H1 (cell line): ENCODE data around the gene NRXN3. TPM values are rescaled to one million over a fixed set of nuclear protein-coding genes. Genes with fewer than 3 reads are reported as not detected.

Source experiments
- CTCF ChIA-PET: fragments of 300-600 bp; sonication (Branson Sonifier 250); formaldehyde crosslinking; loops from one replicate; lab custom pipeline; 2021; ENCODE audit not compliant: partially characterized antibody; lab: Charles Lee
- POLR2A ChIA-PET: fragments of 300-600 bp; sonication (Branson Sonifier 250); formaldehyde crosslinking; loops from one replicate; lab custom pipeline; 2021; ENCODE audit warnings: inconsistent platforms; ENCODE audit not compliant: partially characterized antibody; lab: Charles Lee
- DNase-seq, 2 experiments: peaks; one replicate each; pipeline versions ENCODE4 v3.0.0 to v3.0.0-alpha.2; 2010 to 2022; ENCODE audit warnings: low spot score in 2 of 2, low read depth in 1 of 2, mixed read lengths in 1 of 2
- FAIRE-seq: peaks from 2 replicates; lab custom pipeline; 2011; peaks lifted over from hg19 to GRCh38; lab: Jason Lieb, UNC
- H2AFZ ChIP-seq: 2 replicates; pipeline ENCODE4 v1.8.1; 2012; ENCODE audit warnings: low read length, inconsistent platforms
- H2AK5ac ChIP-seq: 2 replicates; pipeline ENCODE4 v1.6.1; 2013; ENCODE audit warnings: low read depth, low read length
- H2BK120ac ChIP-seq: replicated peaks from 2 replicates; pipeline ENCODE3; 2013; ENCODE audit warnings: low read depth, low read length, inconsistent platforms
- H2BK12ac ChIP-seq: 2 replicates; pipeline ENCODE4 v1.6.1; 2013; ENCODE audit warnings: low read depth, low read length
- H2BK15ac ChIP-seq: 2 replicates; pipeline ENCODE4 v1.6.1; 2013; ENCODE audit warnings: low read length
- H2BK20ac ChIP-seq: 2 replicates; pipeline ENCODE4 v1.6.1; 2013; ENCODE audit warnings: low read length
- H2BK5ac ChIP-seq: 2 replicates; pipeline ENCODE4 v1.6.1; 2013; ENCODE audit warnings: low read depth, low read length
- H3K14ac ChIP-seq: 2 replicates; pipeline ENCODE4 v1.6.1; 2013; ENCODE audit warnings: inconsistent platforms; ENCODE audit not compliant: insufficient read length
- H3K18ac ChIP-seq: 2 replicates; pipeline ENCODE4 v1.6.1; 2013; ENCODE audit warnings: low read length; ENCODE audit errors: extremely low read depth
- H3K23ac ChIP-seq: 2 replicates; pipeline ENCODE4 v1.6.1; 2013; ENCODE audit warnings: inconsistent platforms; ENCODE audit not compliant: insufficient read length
- H3K23me2 ChIP-seq: 2 replicates; pipeline ENCODE4 v1.6.1; 2013; ENCODE audit warnings: low read depth, low read length
- H3K27ac ChIP-seq: 2 replicates; pipeline ENCODE4 v1.6.1; 2011; ENCODE audit warnings: low read depth, low read length, inconsistent platforms
- H3K27me3 ChIP-seq, 4 experiments: replicated peaks in 1 of 4; 1 replicate in 1 of 4; 2 replicates in 3 of 4; pipeline versions ENCODE4 v1.6.1 to v1.8.1; 2011 to 2013; ENCODE audit warnings: low read length in 3 of 4, mild to moderate bottlenecking in 3 of 4, inconsistent platforms in 2 of 4, mixed read lengths in 2 of 4, moderate library complexity in 1 of 4; ENCODE audit not compliant: control insufficient read depth in 3 of 4, insufficient read depth in 3 of 4; ENCODE audit errors: extremely low read depth in 1 of 4
- H3K36me3 ChIP-seq, 4 experiments: 2 replicates each; pipeline versions ENCODE4 v1.6.1 to v1.8.1; 2011 to 2013; ENCODE audit warnings: mild to moderate bottlenecking in 4 of 4, low read length in 3 of 4, moderate library complexity in 2 of 4, control low read depth in 1 of 4, inconsistent platforms in 1 of 4; ENCODE audit not compliant: insufficient read depth in 4 of 4, control insufficient read depth in 2 of 4
- H3K4ac ChIP-seq: replicated peaks from 2 replicates; pipeline ENCODE3; 2013; ENCODE audit warnings: low read length, low read depth, mixed read lengths, inconsistent platforms; ENCODE audit not compliant: insufficient read length
- H3K4me1 ChIP-seq, 4 experiments: replicated peaks in 1 of 4; 1 replicate in 1 of 4; 2 replicates in 3 of 4; pipeline versions ENCODE4 v1.6.1 to v1.8.1; 2011 to 2013; ENCODE audit warnings: low read length in 3 of 4, inconsistent platforms in 2 of 4, mixed read lengths in 1 of 4; ENCODE audit not compliant: insufficient read depth in 4 of 4, control insufficient read depth in 3 of 4
- H3K4me2 ChIP-seq, 2 experiments: 2 replicates each; pipeline versions ENCODE4 v1.6.1 to v1.8.1; 2011 to 2013; ENCODE audit warnings: low read depth in 2 of 2, low read length in 2 of 2, control low read depth in 1 of 2, inconsistent platforms in 1 of 2, mild to moderate bottlenecking in 1 of 2; ENCODE audit not compliant: insufficient read depth in 1 of 2
- H3K4me3 ChIP-seq, 4 experiments: fragments of 200-600, 300-600 bp in 1 of 4; sonication (generic), shearing (Covaris generic), sonication (Bioruptor Twin) in 1 of 4; 2 replicates each; pipeline versions ENCODE4 v1.5.1 to v1.8.1; 2011 to 2016; ENCODE audit warnings: low read length in 4 of 4, low read depth in 3 of 4, control low read depth in 2 of 4, inconsistent platforms in 2 of 4, mild to moderate bottlenecking in 2 of 4, mixed read lengths in 1 of 4, moderate library complexity in 1 of 4; ENCODE audit not compliant: insufficient read depth in 2 of 4; ENCODE audit errors: extremely low read depth in 1 of 4
- H3K56ac ChIP-seq: replicated peaks from 2 replicates; pipeline ENCODE3; 2013; ENCODE audit warnings: low read depth, mild to moderate bottlenecking, mixed read lengths, low read length, inconsistent platforms; ENCODE audit not compliant: insufficient read length
- H3K79me1 ChIP-seq: 2 replicates; pipeline ENCODE4 v1.6.1; 2013; ENCODE audit warnings: low read depth, low read length, control low read depth
- H3K79me2 ChIP-seq, 2 experiments: 2 replicates each; pipeline versions ENCODE4 v1.6.1 to v1.8.1; 2012 to 2013; ENCODE audit warnings: low read length in 2 of 2, mild to moderate bottlenecking in 2 of 2, inconsistent platforms in 1 of 2; ENCODE audit not compliant: insufficient read depth in 2 of 2, control insufficient read depth in 1 of 2
- H3K9ac ChIP-seq, 4 experiments: replicated peaks in 1 of 4; 1 replicate in 1 of 4; 2 replicates in 3 of 4; pipeline versions ENCODE4 v1.6.1 to v1.8.1; 2011 to 2013; ENCODE audit warnings: low read depth in 3 of 4, low read length in 3 of 4, control low read depth in 2 of 4, mild to moderate bottlenecking in 2 of 4, moderate library complexity in 2 of 4, inconsistent platforms in 1 of 4; ENCODE audit errors: extremely low read depth in 1 of 4
- H3K9me3 ChIP-seq, 2 experiments: 2 replicates each; pipeline versions ENCODE4 v1.6.1 to v1.8.1; 2012 to 2013; ENCODE audit warnings: mild to moderate bottlenecking in 2 of 2, moderate library complexity in 2 of 2, control low read depth in 1 of 2, inconsistent platforms in 1 of 2, low read depth in 1 of 2, low read length in 1 of 2, mixed read lengths in 1 of 2; ENCODE audit not compliant: insufficient read depth in 2 of 2
- H4K20me1 ChIP-seq, 2 experiments: replicated peaks in 1 of 2; 2 replicates each; pipeline versions ENCODE3 to v1.8.1; 2011 to 2013; ENCODE audit warnings: inconsistent platforms in 2 of 2, low read length in 2 of 2, mild to moderate bottlenecking in 1 of 2; ENCODE audit not compliant: insufficient read depth in 2 of 2, control insufficient read depth in 1 of 2
- H4K5ac ChIP-seq: 2 replicates; pipeline ENCODE4 v1.6.1; 2013; ENCODE audit warnings: low read length, low read depth, mixed read lengths, inconsistent platforms; ENCODE audit not compliant: insufficient read length
- H4K8ac ChIP-seq: 2 replicates; pipeline ENCODE4 v1.8.0; 2013; ENCODE audit warnings: mild to moderate bottlenecking, moderate library complexity, low read length, inconsistent platforms; ENCODE audit not compliant: insufficient read depth; ENCODE audit errors: extremely low read depth
- H4K91ac ChIP-seq: replicated peaks from 2 replicates; pipeline ENCODE3; 2013; ENCODE audit warnings: low read length, mixed read lengths, inconsistent platforms; ENCODE audit not compliant: insufficient read length
- RAD21 ChIP-seq, 2 experiments: IDR thresholded peaks in 1 of 2; conservative IDR thresholded peaks in 1 of 2; 2 replicates each; pipeline ENCODE4 v1.6.1; 2011; ENCODE audit warnings: low read depth in 2 of 2, low read length in 2 of 2, improper control_type of control experiment in 1 of 2, inconsistent platforms in 1 of 2, mild to moderate bottlenecking in 1 of 2, moderate library complexity in 1 of 2
- SIX5 ChIP-seq: IDR thresholded peaks from 2 replicates; pipeline ENCODE4 v1.6.1; 2011; ENCODE audit warnings: mild to moderate bottlenecking, low read depth, low read length
- WGBS, 2 experiments: shearing (Covaris generic) in 1 of 2; methylation state at CpG; one replicate each; pipeline versions ENCODE4 v1.1.6 to v1.1.7; 2013 to 2015; ENCODE audit warnings: low lambda C conversion rate in 2 of 2, mixed read lengths in 2 of 2, inconsistent platforms in 1 of 2, low coverage in 1 of 2, missing lambda C conversion rate in 1 of 2; ENCODE audit not compliant: insufficient replicate concordance in 2 of 2, insufficient coverage in 1 of 2, insufficient read length in 1 of 2; ENCODE audit errors: extremely low coverage in 1 of 2, missing lambda C conversion rate in 1 of 2; 5-methylcytosine and 5-hydroxymethylcytosine counted together
- polyA plus RNA-seq, 7 experiments: library from polyadenylated mRNA; depleted of rRNA in 3 of 7; stranded (reverse) in 5 of 7; unstranded in 2 of 7; fragments of >200 nt in 5 of 7; fragments of 200-250 nt in 2 of 7; gene quantifications; 1 replicate in 5 of 7; 2 replicates in 1 of 7; 4 replicates in 1 of 7; pipeline versions ENCODE4 v1.2.1 to v1.2.3, GENCODE V29; 2011 to 2013; ENCODE audit warnings: missing spikeins in 2 of 7, mixed read lengths in 2 of 7
- total RNA-seq: library from RNA; stranded (reverse); fragmentation: NEBNext Ultra II Directional; extraction: Animal tissue kit (Norgen Biotek cat#: 25700); gene quantifications from 2 replicates; pipeline ENCODE4 v1.2.1, GENCODE V29; 2021
- TF ChIP-seq, protein P1 (sequence below), 3 experiments: IDR thresholded peaks; 1 replicate in 2 of 3; 2 replicates in 1 of 3; pipeline versions ENCODE4 v1.5.1 to v1.6.1; 2011; ENCODE audit warnings: low read length in 3 of 3, mild to moderate bottlenecking in 3 of 3, inconsistent platforms in 2 of 3, low read depth in 1 of 3, moderate library complexity in 1 of 3; ENCODE audit not compliant: insufficient read depth in 1 of 3; ENCODE audit errors: control extremely low read depth in 1 of 3

Gene NRXN3
- total and polyA plus RNA-seq, 2 of the 8 experiments (the other 6 are each of a cell fraction or from before 2014, with no cell fraction given): 2.6 to 4.1 TPM

DNA sequence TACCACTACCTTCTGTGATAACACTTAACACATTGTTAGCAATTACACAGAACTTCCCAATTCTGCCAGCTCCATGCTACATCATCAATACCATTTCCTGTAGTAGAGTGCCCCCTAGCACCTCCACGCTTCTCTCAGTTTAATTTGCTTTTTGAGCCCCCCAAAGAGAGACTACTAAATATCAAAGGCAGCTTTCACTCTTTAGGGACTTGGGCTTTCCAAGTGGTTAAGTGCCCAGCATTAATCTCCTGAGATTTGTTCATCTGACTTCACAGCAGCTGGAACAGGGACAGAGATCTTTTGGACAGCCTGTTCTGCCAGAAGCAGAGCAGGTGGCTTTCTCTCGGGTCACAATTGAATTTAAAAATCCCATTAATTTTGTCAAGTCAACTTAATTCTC is 1086.2 kb downstream of the NRXN3 start:
- Histone ChIP-seq H2BK20ac (no peak overlapping the region), H2AK5ac (no peak overlapping the region), H3K18ac (no peak overlapping the region), H3K9ac (no peak overlapping the region), H4K8ac (no peak overlapping the region), H2AFZ (no peak overlapping the region), H3K23me2 (peaks cover 2% of the 10 kb centered on the region; the same call in 1 of the 2 replicates), H2BK15ac (no peak overlapping the region), H2BK120ac (no peak overlapping the region), H3K4ac (no peak overlapping the region), H2BK12ac (no peak overlapping the region), H3K23ac (no peak overlapping the region), H4K20me1 (no peaks in the 10 kb centered on the region), H3K27me3 (no peaks in the 10 kb centered on the region), H3K9me3 (no peaks in the 10 kb centered on the region), H4K5ac (no peak overlapping the region), H4K91ac (no peak overlapping the region), H3K56ac (no peak overlapping the region), H3K79me1 (no peaks in the 10 kb centered on the region), H3K4me2 (no peak overlapping the region), H3K27ac (no peak overlapping the region), H3K4me3 (no peak overlapping the region), H2BK5ac (no peak overlapping the region), H3K79me2 (no peaks in the 10 kb centered on the region), H3K14ac (no peak overlapping the region), H3K4me1 (0 out of 7 replicates have a peak, but pooled peaks cover 0 to 2% (median 0%) of the 10 kb centered on the region in 4 experiments), H3K36me3 (no peaks in the 10 kb centered on the region)
- 94% methylated on average over 2 of the region's 2 CpGs; no CpG with 5 or more reads in 1 of the 2 experiments for WGBS, 2 experiments
- ChIA-PET POLR2A (no interaction called here), CTCF (interaction anchor here (1.0 to 1.7 kb wide), 4 partner anchors 9 to 295 kb away, joined by 3 to 8 read pairs (median 3); no protein-coding TSS in a partner anchor)
- DNase-seq (no peak), FAIRE-seq (no peak)
- no peak for TF ChIP-seq SIX5
- TF ChIP-seq RAD21 (IDR thresholded peaks at IDR 0.05 in 1 of 2, conservative IDR thresholded peaks at IDR 0.05 in 1 of 2; ENCODE audit: low read depth in 2 of 2, low read length in 2 of 2): peak; percentile 58 to 70
- TF ChIP-seq, protein P1, sequence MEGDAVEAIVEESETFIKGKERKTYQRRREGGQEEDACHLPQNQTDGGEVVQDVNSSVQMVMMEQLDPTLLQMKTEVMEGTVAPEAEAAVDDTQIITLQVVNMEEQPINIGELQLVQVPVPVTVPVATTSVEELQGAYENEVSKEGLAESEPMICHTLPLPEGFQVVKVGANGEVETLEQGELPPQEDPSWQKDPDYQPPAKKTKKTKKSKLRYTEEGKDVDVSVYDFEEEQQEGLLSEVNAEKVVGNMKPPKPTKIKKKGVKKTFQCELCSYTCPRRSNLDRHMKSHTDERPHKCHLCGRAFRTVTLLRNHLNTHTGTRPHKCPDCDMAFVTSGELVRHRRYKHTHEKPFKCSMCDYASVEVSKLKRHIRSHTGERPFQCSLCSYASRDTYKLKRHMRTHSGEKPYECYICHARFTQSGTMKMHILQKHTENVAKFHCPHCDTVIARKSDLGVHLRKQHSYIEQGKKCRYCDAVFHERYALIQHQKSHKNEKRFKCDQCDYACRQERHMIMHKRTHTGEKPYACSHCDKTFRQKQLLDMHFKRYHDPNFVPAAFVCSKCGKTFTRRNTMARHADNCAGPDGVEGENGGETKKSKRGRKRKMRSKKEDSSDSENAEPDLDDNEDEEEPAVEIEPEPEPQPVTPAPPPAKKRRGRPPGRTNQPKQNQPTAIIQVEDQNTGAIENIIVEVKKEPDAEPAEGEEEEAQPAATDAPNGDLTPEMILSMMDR (IDR thresholded peaks at IDR 0.05; ENCODE audit: control extremely low read depth in 1 of 3, insufficient read depth in 1 of 3, low read depth in 1 of 3, low read length in 3 of 3): peak in 2 of 3 experiments; percentile 12 to 38; a peak in 2 of 4 replicates
